ENCODE data around the gene BATF3. TPM values are rescaled to one million over a fixed set of nuclear protein-coding genes. Genes with fewer than 3 reads are reported as not detected.

The BATF3 gene
- total RNA-seq, 2 experiments from 2014 or later: 2.1 to 3.1 TPM

- no peaks in the 10 kb centered on the region for H3K9me3 ChIP-seq (ENCODE audit: low read length)
- TF ChIP-seq CTCF (conservative IDR thresholded peaks at IDR 0.05; ENCODE audit: low read length) (no peak), EZH2phosphoT487 (IDR thresholded peaks at IDR 0.05; ENCODE audit: borderline replicate concordance, low read depth, low read length) (no peak)
- H4K20me1 ChIP-seq (ENCODE audit: insufficient read depth, low read length): no peaks in the 10 kb centered on the region
- no peak overlapping the region for H2AFZ ChIP-seq (ENCODE audit: low read length)
- no peak for DNase-seq (ENCODE audit: low spot score)
- ChIA-PET CTCF (ENCODE audit: unreplicated experiment) (no interaction called here), POLR2A (no interaction called here)
- H3K79me2 ChIP-seq (ENCODE audit: insufficient read depth, low read depth, low read length): no peaks in the 10 kb centered on the region
- no peaks in the 10 kb centered on the region for H3K4me1 ChIP-seq (ENCODE audit: insufficient read depth, low read length, poor library complexity, severe bottlenecking)
- BruUV-seq (replicated peaks): no TSS peak
- no peaks in the 10 kb centered on the region for H3K9me2 ChIP-seq (ENCODE audit: insufficient read depth, low read length)
- no peaks in the 10 kb centered on the region for H3K36me3 ChIP-seq (ENCODE audit: insufficient read depth, low read length)
- no peak overlapping the region for H3K4me3 ChIP-seq (ENCODE audit: low read depth, low read length, poor library complexity, severe bottlenecking)
- no peak overlapping the region for H3K4me2 ChIP-seq (ENCODE audit: low read length)
- intact Hi-C loops (cut with micrococcal nuclease; ENCODE audit: unreplicated experiment): no loop called here
- no peak overlapping the region for H3K27ac ChIP-seq (ENCODE audit: low read depth, low read length, poor library complexity, severe bottlenecking)
Observed at GRCh38 chr1:212710566-212710965, 10.9 kb upstream of the BATF3 start.

GRCh38 chr1:212703991-212704564 lies 4.4 kb upstream of the BATF3 start:
- Histone ChIP-seq H3K79me2 (ENCODE audit: insufficient read depth, low read depth, low read length) (no peaks in the 10 kb centered on the region), H3K9me2 (ENCODE audit: insufficient read depth, low read length) (no peaks in the 10 kb centered on the region), H3K4me2 (ENCODE audit: low read length) (no peak overlapping the region), H3K4me3 (ENCODE audit: low read depth, low read length, poor library complexity, severe bottlenecking) (no peak overlapping the region), H3K36me3 (ENCODE audit: insufficient read depth, low read length) (no peaks in the 10 kb centered on the region), H3K4me1 (ENCODE audit: insufficient read depth, low read length, poor library complexity, severe bottlenecking) (peaks cover 19% of the 10 kb centered on the region), H4K20me1 (ENCODE audit: insufficient read depth, low read length) (no peaks in the 10 kb centered on the region), H2AFZ (ENCODE audit: low read length) (no peak overlapping the region), H3K9me3 (ENCODE audit: low read length) (no peaks in the 10 kb centered on the region), H3K27ac (ENCODE audit: low read depth, low read length, poor library complexity, severe bottlenecking) (no peak overlapping the region)
- DNase-seq (ENCODE audit: low spot score): no peak
- BruUV-seq (replicated peaks): no TSS peak
- TF ChIP-seq CTCF (conservative IDR thresholded peaks at IDR 0.05; ENCODE audit: low read length) (no peak), EZH2phosphoT487 (IDR thresholded peaks at IDR 0.05; ENCODE audit: borderline replicate concordance, low read depth, low read length) (no peak)
- CTCF ChIA-PET (ENCODE audit: unreplicated experiment): no interaction called here
- POLR2A ChIA-PET: interaction anchor here (0.6 kb wide), 1 partner anchor 60 kb away, joined by 3 read pairs; no protein-coding TSS in a partner anchor
- intact Hi-C loops (cut with micrococcal nuclease; ENCODE audit: unreplicated experiment): no loop called here

GRCh38 chr1:212702672-212703071 lies 3.0 kb upstream of the BATF3 start:
- no peak overlapping the region for H3K4me2 ChIP-seq (ENCODE audit: low read length)
- no peaks in the 10 kb centered on the region for H3K36me3 ChIP-seq (ENCODE audit: insufficient read depth, low read length)
- no peaks in the 10 kb centered on the region for H4K20me1 ChIP-seq (ENCODE audit: insufficient read depth, low read length)
- ChIA-PET CTCF (ENCODE audit: unreplicated experiment) (no interaction called here), POLR2A (interaction anchor here (0.7 kb wide), 1 partner anchor 30 kb away, joined by 3 read pairs; no protein-coding TSS in a partner anchor)
- BruUV-seq (replicated peaks): no TSS peak
- H3K4me1 ChIP-seq (ENCODE audit: insufficient read depth, low read length, poor library complexity, severe bottlenecking): peaks cover 28% of the 10 kb centered on the region
- no peaks in the 10 kb centered on the region for H3K79me2 ChIP-seq (ENCODE audit: insufficient read depth, low read depth, low read length)
- H3K4me3 ChIP-seq (ENCODE audit: low read depth, low read length, poor library complexity, severe bottlenecking): no peak overlapping the region
- H2AFZ ChIP-seq (ENCODE audit: low read length): no peak overlapping the region
- TF ChIP-seq CTCF (conservative IDR thresholded peaks at IDR 0.05; ENCODE audit: low read length) (no peak), EZH2phosphoT487 (IDR thresholded peaks at IDR 0.05; ENCODE audit: borderline replicate concordance, low read depth, low read length) (no peak)
- H3K9me3 ChIP-seq (ENCODE audit: low read length): no peaks in the 10 kb centered on the region
- intact Hi-C loops (cut with micrococcal nuclease; ENCODE audit: unreplicated experiment): no loop called here
- no peak for DNase-seq (ENCODE audit: low spot score)
- H3K27ac ChIP-seq (ENCODE audit: low read depth, low read length, poor library complexity, severe bottlenecking): no peak overlapping the region
- H3K9me2 ChIP-seq (ENCODE audit: insufficient read depth, low read length): no peaks in the 10 kb centered on the region

All from OCI-LY7 (cell line).